Colonic mucosa (tissue), 4 donors: Measurements from ENCODE around the gene CHD5. TPM values are rescaled to one million over a fixed set of nuclear protein-coding genes. Genes with fewer than 3 reads are reported as not detected.
"Not testable (repeated sequence)": the region's sequence is repeated elsewhere in the genome, so short reads cannot be mapped to it uniquely, and the experiment has no call there.

Experiments
- DNase-seq: peaks from one replicate; pipeline ENCODE4 v3.0.0-alpha.2; 2020
- H3K27ac ChIP-seq: fragments of 200-600 bp; one replicate; pipeline ENCODE4 v1.8.0; 2021
- H3K27me3 ChIP-seq: fragments of 200-600 bp; one replicate; pipeline ENCODE4 v1.8.0; 2021
- H3K36me3 ChIP-seq: fragments of 200-600 bp; one replicate; pipeline ENCODE4 v1.8.0; 2021
- H3K4me1 ChIP-seq: fragments of 200-600 bp; one replicate; pipeline ENCODE4 v1.8.0; 2021; ENCODE audit warnings: mild to moderate bottlenecking
- H3K4me3 ChIP-seq: fragments of 200-600 bp; one replicate; pipeline ENCODE4 v1.8.0; 2021
- H3K9ac ChIP-seq, 2 donors: one replicate each; pipeline ENCODE4 v1.7.0; 2013; ENCODE audit warnings: control low read depth in 2 of 2, low read depth in 2 of 2, low read length in 2 of 2
- H3K9me3 ChIP-seq: fragments of 200-600 bp; one replicate; pipeline ENCODE4 v1.8.0; 2021
- CTCF ChIP-seq: fragments of 200-600 bp; IDR thresholded peaks from one replicate; pipeline ENCODE4 v1.8.0; 2022; ENCODE audit warnings: antibody characterized with exemption, mild to moderate bottlenecking
- intact Hi-C: fragments of 100-400 bp; cut with DNase I; formaldehyde crosslinking; loops from one replicate; pipeline ENCODE4 v1.14.1; 2022
- total RNA-seq, 2 donors: library from RNA; stranded (reverse); fragmentation: NEBNext Ultra II Directional in 1 of 2; extraction: Animal tissue kit (Norgen Biotek cat#: 25700) in 1 of 2; gene quantifications; one replicate each; pipeline ENCODE4 v1.2.1, GENCODE V29; 2021
- donor health status: healthy.
- donor health status: DM: no; HTN: no; CAD: no.
- donor health status: DM: no; HTN: no; CAD: no.

Gene CHD5
- total RNA-seq, 2 donors from 2014 or later, result 0.35 to 0.69 TPM

GRCh38 chr1:6068073-6068472, 112.0 kb downstream of the CHD5 start:
- Histone ChIP-seq H3K27me3 (no peaks in the 10 kb centered on the region), H3K4me3 (no peak overlapping the region), H3K4me1 (no peaks in the 10 kb centered on the region), H3K36me3 (no peaks in the 10 kb centered on the region), H3K27ac (no peak overlapping the region), H3K9me3 (no peaks in the 10 kb centered on the region), H3K9ac (no peak overlapping the region)
- no peak for TF ChIP-seq CTCF
- intact Hi-C loops, result no loop called here
- no peak for DNase-seq

- Histone ChIP-seq H3K27me3 (no peaks in the 10 kb centered on the region), H3K4me1 (no peaks in the 10 kb centered on the region), H3K9me3 (no peaks in the 10 kb centered on the region), H3K4me3 (no peak overlapping the region), H3K9ac (no peak overlapping the region), H3K27ac (no peak overlapping the region), H3K36me3 (no peaks in the 10 kb centered on the region)
- no peak for TF ChIP-seq CTCF
- intact Hi-C loops, result no loop called here
- no peak for DNase-seq
Measured at GRCh38 chr1:6066680-6067079, 113.4 kb downstream of the CHD5 start.

GRCh38 chr1:6065093-6065858, 114.8 kb downstream of the CHD5 start:
- H3K4me3 ChIP-seq, result no peak overlapping the region
- no peak overlapping the region for H3K9ac ChIP-seq
- no peak overlapping the region for H3K27ac ChIP-seq
- no peak for DNase-seq
- no peaks in the 10 kb centered on the region for H3K36me3 ChIP-seq
- H3K4me1 ChIP-seq, result no peaks in the 10 kb centered on the region
- no peak for TF ChIP-seq CTCF
- no peaks in the 10 kb centered on the region for H3K9me3 ChIP-seq
- intact Hi-C loops, result no loop called here
- H3K27me3 ChIP-seq, result no peaks in the 10 kb centered on the region

- H3K9ac ChIP-seq, H3K27me3 ChIP-seq, H3K36me3 ChIP-seq, H3K9me3 ChIP-seq, intact Hi-C loops, H3K4me3 ChIP-seq, H3K4me1 ChIP-seq, H3K27ac ChIP-seq, DNase-seq: not testable (repeated sequence)
Measured at GRCh38 chr1:6063532-6064053, 116.5 kb downstream of the CHD5 start.

GRCh38 chr1:6062670-6063069, 117.5 kb downstream of the CHD5 start:
- DNase-seq, result no peak
- Histone ChIP-seq H3K9ac (no peak overlapping the region), H3K4me1 (no peaks in the 10 kb centered on the region), H3K4me3 (no peak overlapping the region), H3K9me3 (no peaks in the 10 kb centered on the region), H3K27me3 (no peaks in the 10 kb centered on the region), H3K36me3 (no peaks in the 10 kb centered on the region), H3K27ac (no peak overlapping the region)
- intact Hi-C loops, result no loop called here
- no peak for TF ChIP-seq CTCF

GRCh38 chr1:6059866-6060265, 120.3 kb downstream of the CHD5 start:
- intact Hi-C loops, result loop anchor here (10.0 kb wide), 1 partner anchor 115 kb away; no protein-coding TSS in a partner anchor
- no peaks in the 10 kb centered on the region for H3K4me1 ChIP-seq
- no peaks in the 10 kb centered on the region for H3K27me3 ChIP-seq
- TF ChIP-seq CTCF, result no peak
- H3K36me3 ChIP-seq, result no peaks in the 10 kb centered on the region
- no peak overlapping the region for H3K9ac ChIP-seq
- H3K9me3 ChIP-seq, result no peaks in the 10 kb centered on the region
- no peak overlapping the region for H3K4me3 ChIP-seq
- no peak for DNase-seq
- no peak overlapping the region for H3K27ac ChIP-seq
